Measurements from ENCODE around the gene SLC20A1.
"Not testable (repeated sequence)": the region's sequence is repeated elsewhere in the genome, so short reads cannot be mapped to it uniquely, and the experiment has no call there.

GRCh38 chr2:112667540-112667939 lies 21.8 kb downstream of the SLC20A1 start:
- not testable (repeated sequence) for TF ChIP-seq CTCF, POLR2A (IDR thresholded peaks at IDR 0.05)
